A673 (cell line): ENCODE measurements around the gene CLDN12.

Experiments
- EZH2 ChIP-seq: fragments of 200-600 bp; sonication (generic); IDR thresholded peaks from 2 replicates; pipeline ENCODE4 v1.6.1; 2017; ENCODE audit warnings: borderline replicate concordance, low read depth, mild to moderate bottlenecking, mixed read lengths, antibody characterized with exemption, low read length; ENCODE audit not compliant: poor library complexity, severe bottlenecking
- TF ChIP-seq, protein P1 (sequence below): fragments of 300-800, 200-600 bp; sonication (generic); conservative IDR thresholded peaks from 2 replicates; pipeline ENCODE4 v1.5.1; 2017; ENCODE audit warnings: low read depth, mild to moderate bottlenecking, antibody characterized with exemption, low read length, moderate library complexity, mixed read lengths

DNA sequence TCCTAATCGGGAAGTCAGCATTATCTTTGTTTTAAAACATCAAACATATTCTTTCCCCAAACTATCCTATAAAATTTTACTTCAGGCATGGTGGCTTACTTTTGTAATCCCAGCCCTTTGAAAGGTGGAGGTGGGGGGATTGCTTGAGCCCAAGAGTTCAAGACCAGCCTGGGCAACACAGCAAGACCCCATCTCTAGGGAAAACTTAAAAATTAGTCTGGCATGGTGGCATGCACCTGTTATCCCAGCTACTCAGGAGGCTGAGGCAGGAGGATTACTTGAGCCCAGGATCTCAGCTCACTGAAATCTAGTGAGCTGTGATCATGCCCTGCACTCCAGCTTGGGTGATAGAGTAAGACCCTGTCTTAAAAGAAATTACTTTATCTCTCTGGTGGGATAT lies 4.9 kb downstream of the CLDN12 start:
- no peak for TF ChIP-seq EZH2
- TF ChIP-seq, protein P1, sequence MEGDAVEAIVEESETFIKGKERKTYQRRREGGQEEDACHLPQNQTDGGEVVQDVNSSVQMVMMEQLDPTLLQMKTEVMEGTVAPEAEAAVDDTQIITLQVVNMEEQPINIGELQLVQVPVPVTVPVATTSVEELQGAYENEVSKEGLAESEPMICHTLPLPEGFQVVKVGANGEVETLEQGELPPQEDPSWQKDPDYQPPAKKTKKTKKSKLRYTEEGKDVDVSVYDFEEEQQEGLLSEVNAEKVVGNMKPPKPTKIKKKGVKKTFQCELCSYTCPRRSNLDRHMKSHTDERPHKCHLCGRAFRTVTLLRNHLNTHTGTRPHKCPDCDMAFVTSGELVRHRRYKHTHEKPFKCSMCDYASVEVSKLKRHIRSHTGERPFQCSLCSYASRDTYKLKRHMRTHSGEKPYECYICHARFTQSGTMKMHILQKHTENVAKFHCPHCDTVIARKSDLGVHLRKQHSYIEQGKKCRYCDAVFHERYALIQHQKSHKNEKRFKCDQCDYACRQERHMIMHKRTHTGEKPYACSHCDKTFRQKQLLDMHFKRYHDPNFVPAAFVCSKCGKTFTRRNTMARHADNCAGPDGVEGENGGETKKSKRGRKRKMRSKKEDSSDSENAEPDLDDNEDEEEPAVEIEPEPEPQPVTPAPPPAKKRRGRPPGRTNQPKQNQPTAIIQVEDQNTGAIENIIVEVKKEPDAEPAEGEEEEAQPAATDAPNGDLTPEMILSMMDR, result no peak
